GM21515 (cell line): ENCODE results near the gene TSTD2.
A peak's percentile ranks its signal among the peaks of the same experiment; 100 is the strongest.

Source experiments
- ATAC-seq: cut with Tn5 transposase; IDR thresholded peaks from one replicate; pipeline ENCODE4 v1.9.1; 2021; ENCODE audit not compliant: unreplicated experiment

Gene TSTD2

DNA sequence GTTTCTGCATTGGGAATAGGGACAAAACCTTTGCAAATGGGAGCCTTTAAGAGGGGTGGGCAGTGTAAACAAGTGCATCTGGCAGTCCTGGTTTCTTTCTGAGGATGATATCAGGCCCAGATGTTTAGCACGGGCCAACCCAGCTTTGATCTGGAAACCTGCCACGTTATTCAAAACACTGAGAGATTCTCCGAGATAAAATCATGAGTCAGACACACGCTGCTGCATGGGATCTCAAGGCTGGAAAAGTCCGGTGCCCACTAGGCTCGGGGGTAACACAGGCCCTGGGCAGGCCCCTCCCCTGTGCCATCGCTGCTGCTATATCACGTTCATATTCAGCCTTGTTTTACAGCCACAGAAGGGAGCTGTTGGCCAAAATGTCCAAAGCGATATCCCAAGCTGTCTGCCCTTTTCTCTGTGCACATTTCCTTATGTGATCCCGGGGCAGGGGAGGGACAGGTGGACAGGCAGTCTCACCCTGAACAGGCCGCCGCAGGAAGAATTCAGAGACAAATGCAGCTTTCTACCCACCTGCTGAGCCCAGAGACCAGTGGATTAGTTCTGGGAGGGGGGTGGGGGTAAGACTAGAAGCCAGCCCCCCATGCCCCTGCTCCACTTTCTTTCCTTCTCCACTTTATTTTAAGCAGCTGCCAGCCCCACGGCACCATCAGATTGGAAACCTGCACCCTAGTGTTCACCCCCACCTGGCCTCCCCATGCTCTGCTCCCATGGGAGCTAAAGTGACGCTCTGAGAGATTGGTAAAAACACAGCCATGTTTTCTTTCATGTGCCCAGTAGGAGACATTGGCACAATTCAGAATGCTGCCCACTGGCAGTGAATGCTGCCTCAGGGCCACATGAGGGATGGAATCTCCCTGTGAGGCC lies 68.6 kb downstream of the TSTD2 start:
- no peak for ATAC-seq

DNA sequence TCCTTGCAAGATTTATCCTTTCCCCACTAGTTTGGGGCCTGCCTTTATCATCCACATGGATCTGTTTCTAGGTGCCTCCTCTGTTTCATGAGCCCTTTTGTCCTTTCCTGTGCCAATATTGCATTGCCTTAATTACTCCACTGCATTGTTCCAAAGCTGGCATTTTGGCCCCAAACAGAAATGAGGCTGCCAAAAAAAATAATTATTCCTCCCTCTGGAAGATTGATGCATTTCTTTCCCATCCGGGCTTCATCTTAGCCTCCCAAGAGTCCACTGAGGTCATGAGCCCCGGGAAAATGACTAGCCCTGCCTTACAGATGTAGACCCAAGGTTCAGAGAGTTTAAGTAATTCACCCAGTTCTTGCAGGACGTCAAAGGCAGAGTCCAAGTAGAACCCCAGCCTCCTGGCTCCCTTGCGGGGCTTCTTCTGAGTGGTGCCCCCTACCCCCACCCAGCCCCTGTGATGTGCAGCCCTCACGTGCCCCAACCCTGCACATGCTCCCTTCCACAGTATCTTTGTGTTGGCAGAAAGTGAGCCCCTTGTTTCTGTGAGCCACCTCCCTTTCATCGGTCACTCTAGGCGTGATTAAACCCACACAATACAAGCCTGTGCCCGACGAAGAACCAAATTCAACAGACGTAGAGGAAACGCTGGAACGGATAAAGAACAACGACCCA lies 69.6 kb downstream of the TSTD2 start:
- ATAC-seq = no peak

DNA sequence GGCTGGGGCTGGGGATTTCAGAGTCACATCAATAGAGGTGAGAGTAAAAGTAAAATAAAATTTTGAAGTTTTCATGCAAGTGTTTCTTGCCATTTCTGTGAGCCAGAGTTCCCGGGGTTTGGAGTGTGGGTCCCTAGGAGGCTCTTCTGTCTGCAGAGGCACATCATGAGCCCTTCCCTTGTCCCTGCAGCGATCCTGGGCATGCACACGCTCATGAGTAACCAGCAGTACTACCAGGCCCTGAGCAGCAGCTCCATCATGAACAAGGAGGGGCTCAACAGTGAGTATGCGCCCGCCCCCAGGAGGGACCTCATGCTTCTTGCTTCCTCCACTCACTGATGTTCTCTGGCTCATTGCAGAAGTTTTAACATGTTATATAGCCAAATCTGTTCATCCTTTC lies 70.6 kb downstream of the TSTD2 start:
- no peak for ATAC-seq

DNA sequence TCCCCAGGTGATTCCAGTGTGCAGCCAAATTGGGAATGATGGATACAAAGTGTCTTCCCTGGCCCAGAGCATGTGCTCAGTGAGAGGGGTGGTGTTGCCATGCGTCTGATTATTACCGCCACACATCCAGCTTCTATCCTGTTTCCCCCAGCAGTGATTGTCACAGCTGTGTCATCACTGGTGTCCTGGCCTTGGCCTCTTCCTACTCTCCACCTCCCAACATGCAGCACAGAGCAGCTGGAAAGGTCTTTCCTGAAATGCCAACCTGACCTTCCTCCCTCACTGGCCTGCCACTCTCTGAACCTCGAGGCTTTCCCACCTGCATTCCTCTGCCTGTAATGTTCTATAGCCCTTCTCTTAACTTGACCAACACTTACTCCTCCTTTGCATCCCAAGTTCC lies 71.7 kb downstream of the TSTD2 start:
- no peak for ATAC-seq

DNA sequence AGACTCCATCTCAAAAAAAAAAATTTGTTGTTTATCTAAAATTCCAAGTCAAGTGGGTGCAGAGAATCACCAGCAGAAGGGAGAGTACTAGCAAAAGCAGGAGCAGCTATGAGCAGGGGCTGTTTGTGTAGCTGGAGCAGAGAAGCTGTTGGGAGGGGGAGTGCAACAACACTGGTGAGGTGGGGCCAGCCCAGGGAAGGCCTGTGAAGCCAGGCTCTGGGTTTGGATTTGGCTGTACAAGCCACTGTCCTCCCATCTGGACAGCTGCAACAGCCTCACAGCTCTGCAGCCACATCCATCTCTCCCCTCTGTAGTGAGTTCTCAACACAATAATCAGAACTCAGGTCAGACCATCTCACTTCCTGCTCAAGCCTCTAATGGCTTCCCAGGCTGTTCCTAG lies 72.3 kb downstream of the TSTD2 start:
- no peak for ATAC-seq

DNA sequence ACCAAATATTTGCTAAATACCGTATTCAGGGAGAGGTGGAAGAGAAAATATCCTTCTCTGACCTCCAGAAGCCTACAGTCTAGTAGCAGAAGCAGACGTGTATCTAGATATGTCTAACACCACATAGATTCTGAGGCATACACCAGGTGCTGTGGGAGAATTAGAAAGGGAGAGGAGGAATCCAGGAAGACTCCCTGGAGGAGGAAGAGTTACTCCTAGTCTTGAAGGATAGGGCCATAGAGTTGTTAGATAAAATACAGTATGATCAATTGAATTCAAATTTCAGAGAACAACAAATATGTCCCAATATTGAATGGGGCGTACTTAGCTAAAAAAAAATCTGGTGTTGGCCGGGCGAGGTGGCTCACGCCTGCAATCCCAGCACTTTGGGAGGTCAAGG lies 73.0 kb downstream of the TSTD2 start:
- ATAC-seq = no peak

DNA sequence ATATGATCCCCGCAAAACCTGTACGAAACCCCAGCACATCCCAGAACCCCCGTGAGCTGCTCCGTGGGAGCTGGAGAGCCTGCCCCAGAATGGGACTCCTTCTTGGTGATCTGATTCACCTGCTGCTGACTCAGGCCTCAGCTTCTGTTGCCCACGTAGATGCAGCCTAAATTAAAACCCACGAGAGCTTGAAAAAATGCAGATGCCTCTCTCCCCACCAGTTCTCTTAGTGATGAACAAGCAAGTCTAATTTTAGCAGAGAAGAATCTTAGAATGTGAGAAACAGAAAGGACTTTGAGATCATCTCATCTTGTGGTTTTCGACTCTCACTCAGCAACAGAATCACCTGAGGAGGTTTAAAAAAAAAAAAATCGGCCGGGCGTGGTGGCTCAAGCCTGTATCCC lies 74.1 kb downstream of the TSTD2 start:
- peak; percentile 80 for ATAC-seq

DNA sequence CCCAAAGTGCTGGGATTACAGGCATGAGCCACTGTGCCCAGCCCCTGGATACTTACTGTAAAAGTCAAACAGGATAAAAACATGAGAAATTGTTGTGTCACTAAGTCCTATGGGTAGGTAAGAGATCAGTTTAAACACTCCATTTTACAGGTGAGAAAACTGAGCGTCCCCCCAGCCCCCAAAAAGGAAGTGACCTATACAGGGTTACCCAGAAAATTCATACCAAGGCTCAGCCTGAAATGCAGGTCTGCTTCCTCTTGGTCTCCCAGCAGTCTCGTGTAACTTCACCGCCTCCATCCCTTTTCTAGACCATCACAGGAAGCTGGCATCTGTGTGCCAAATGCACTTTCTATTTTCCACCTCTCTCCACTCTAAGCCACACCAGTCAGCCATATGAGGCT lies 74.5 kb downstream of the TSTD2 start:
- ATAC-seq = peak; percentile 23

DNA sequence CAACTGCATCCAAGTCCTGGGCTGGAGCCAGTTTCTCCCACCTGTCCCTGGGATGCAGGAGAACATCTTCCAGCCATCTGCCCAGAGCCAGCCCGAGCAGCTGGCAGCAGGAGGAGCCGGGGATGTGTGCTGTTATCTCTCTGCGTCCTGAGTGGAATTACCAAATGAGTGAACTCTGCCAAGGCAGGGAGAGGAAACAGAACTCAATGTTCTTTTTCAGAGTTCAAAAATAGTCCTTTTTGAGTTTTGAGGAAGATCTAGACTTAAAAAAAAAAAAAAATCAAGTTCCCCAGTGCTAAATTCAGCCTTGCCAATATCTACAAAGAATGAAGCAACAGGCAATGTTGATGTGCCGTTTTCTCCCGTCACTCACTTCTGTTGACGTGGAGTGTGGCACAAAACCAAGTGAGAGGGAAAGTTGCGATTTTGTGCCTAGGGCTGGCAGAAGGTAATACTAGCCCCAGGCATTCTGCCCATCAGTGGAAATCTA lies 75.5 kb downstream of the TSTD2 start:
- ATAC-seq = no peak

DNA sequence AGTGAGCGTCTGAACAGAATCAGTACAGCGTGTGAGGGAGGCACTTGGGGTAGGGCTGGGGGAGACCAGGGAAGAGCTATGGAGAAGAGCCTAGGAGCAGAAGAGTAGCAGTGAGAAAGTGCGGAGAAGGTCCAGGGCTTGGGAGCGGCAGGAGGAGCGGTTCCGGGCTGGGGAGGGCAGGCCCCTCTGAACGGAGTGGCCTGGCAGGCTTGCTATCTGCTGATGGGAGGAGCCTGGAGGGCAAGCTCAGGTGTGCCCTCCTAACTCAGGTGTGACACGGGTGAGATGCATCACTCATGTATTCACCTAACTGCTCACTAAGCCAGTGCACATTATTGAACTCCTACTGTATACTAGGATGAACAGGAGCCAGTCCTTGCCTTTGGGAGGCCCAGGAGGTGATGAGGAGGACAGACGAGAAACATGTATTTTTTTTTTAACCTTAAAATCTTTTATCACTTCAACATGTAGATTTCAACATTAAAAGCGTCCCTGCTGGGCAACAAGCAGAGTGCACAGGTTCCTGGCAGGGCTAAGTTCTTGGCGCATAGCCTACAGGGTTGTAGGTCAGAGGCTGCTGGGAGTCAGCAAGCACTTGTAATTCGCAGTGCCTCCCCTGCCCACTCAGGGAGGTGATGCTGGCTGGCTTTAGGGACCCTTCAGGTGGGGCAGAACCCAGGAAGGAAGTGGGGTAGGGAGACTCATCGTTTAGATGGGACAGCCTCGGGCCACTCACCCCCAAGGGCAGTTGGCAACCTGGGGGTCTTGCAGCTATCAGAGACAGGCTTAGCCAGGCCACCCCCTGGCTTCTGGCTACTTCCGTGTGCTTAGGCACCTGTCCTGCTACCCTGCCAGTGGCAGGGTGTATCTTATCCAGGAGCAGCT lies 76.2 kb downstream of the TSTD2 start:
- ATAC-seq = no peak

DNA sequence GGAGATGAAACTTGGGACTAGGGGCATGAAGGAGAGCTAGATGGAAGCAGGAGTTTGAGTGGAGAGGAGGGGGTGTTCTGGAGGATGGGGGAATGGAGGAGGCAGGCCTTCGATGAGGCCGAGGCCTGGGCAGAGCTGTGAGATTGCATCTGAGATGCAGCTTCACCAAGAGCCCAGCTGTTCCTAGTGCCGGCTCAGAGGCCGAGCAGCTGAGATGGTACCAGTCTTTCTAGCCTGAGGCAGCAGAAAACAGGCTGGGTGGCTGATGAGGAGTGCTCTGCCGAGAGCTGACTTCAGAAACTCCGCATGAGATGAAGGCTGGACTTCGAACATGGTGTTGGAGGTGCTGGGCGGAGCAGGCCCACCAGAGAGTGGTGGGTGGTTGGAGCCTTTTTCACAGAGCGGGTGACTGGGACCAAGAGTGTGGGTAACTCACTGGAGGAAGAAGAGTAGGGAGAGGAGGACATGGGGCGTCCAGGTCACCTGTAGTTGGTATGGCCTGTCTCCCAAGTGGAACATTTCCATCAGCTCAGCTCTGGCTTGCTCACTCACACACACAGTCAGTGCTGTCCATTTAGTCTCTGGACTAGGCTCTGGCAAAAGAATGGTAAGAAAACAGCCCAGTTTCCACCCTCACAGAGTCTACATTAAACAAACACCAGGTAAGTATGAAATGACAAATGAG lies 77.0 kb downstream of the TSTD2 start:
- ATAC-seq = no peak

DNA sequence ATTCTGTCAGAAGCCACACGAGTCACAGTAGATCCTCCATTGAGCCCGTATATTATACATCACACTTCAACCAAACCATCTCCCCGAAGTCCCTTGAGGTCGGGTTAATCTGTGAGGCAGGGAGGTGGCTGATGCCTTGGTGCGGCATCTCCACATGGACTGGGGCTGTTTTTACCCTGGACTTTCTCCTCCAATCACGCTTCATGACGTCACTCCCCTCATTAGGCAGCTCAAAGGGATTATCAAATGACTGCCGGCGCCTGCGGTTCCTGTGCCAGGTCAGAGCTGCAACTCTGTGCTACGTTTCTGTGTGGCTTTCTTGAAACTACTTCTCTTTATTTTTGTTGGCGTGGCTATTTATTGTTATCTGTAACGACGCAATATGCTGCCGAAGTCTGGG lies 78.0 kb downstream of the TSTD2 start:
- ATAC-seq = no peak

DNA sequence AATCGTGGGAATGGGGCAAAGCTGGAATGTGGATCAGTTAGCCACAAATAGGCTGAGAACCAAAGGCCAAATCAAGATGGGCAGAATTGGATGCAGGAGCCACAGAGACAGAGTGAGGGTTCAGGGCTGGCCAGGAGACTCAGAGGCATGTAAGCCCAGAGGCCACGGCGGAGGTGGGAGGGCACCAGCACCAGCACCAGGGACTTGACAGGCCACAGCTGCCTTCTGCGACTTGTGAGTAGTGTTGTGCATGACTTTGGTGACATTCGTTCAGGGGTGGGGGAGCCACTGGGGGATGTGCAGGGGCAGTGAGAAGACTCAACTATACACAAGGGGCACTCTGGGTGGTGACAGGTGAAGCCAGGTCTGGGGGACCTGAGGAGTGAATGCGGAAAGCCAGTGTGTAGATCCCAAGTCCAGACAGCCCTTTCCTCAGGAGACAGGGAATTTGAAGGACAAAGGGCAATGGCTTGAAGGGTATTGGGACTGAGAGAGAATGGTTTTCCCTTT lies 78.5 kb downstream of the TSTD2 start:
- ATAC-seq = no peak

DNA sequence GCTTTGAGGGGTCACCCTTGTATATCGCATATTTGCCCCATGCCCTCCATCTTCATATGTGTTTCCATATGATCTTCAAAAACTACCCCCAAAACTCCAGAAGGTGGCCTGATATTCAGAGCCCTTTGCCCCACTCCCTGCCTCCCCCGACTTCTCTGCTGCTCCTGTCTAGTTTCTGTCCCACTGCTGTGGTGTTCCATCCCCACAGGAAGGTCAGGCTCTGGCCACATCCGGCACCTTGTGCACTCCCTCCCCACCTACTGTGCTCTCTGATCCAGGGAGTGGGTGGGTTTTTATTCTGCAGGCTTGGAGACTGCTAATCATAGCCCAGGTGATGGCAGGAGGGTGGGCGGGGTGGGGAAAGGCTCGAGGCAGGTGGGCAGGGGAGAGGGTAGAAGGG lies 79.3 kb downstream of the TSTD2 start:
- ATAC-seq = no peak

DNA sequence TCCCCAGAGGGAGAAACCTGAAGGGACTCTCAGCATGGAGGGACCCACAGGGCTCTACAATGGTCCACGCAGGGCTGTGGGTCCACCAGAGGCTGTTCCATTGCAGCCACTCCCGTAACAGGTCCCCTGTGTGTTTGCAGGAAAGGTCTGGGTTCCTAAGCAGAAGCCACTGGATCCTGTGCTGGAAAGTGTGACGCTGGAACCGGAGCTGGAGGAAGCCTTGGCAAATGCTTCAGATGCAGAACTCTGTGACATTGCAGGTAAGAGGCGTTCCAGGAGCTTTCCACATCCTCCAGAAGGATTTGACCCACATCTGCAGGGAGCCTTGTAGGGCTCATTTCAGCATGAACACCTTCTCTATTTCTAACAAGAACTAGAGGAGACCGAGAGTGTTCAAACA lies 80.0 kb downstream of the TSTD2 start:
- ATAC-seq = no peak

DNA sequence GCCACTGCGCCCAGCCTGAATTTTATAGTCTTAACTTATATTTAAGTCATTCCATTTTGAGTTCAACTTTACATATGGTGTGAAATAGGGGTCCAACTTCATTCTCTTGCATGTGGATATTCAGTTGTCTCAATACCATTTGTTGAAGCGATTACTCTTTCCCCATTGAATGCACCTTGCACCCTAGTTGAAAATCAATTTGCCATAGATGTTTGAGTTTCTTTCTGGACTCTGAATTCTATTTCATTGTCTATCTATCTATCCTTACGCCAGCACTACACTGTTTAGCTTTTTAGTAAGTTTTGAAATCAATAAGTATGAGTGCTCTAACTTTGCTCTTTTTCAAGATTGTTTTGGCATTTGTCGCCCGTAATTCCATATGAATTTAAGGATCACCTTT lies 81.9 kb downstream of the TSTD2 start:
- ATAC-seq = no peak

DNA sequence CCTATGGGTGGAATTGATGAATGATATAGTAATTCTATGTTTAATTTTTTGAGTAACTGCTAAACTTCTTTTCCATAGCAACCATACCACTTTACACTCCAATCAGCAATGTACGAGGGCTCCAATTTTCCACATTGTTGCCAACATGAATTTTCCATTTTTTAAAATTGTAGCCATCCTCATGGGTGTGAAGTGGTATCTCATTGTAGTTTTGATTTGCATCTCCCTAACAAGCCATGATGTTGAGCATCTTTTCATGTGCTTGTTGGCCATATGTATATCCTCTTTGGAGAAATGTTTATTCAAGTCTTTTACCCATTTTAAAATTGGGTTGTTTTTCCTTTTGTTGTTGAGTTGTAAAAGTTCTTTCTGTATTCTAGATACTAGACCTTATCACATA lies 82.8 kb downstream of the TSTD2 start:
- ATAC-seq = no peak
